ENCODE results near the gene ENG. TPM values are rescaled to one million over a fixed set of nuclear protein-coding genes. Genes with fewer than 3 reads are reported as not detected.
"Not testable (repeated sequence)": the region's sequence is repeated elsewhere in the genome, so short reads cannot be mapped to it uniquely, and the experiment has no call there.

ENG gene
- total RNA-seq, 1 donor: 60.8 TPM

DNA sequence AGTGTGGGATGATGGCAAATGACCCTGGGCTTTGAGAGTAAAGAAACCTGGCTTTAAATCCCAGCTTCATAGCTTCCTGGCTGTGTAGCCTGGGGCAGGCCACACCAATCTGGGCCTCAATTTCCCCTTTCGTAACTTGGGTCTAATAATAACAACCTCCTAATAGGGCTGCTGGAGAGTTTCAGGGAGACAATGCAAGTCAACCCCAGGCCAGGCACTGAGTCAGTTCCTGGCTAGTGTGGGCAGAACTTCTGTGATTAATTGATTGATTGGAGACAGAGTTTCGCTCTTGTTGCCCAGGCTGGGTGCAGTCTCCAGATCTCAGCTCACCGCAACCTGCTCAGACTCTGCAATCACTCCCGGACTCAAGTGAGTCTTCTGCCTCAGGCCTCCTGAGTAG, 72.7 kb downstream of the ENG start:
- no peak for TF ChIP-seq CTCF (IDR thresholded peaks at IDR 0.05; ENCODE audit: extremely low read depth, low read depth, low read length)
- no peaks in the 10 kb centered on the region for H3K27me3 ChIP-seq (ENCODE audit: insufficient read depth, low read length)
- H3K4me1 ChIP-seq (ENCODE audit: insufficient read depth, low read length): peaks cover under 1% of the 10 kb centered on the region
- no peaks in the 10 kb centered on the region for H3K9me3 ChIP-seq (ENCODE audit: low read depth, low read length)
- H3K4me3 ChIP-seq (ENCODE audit: insufficient read depth, low read length): no peak overlapping the region
- peaks cover 10% of the 10 kb centered on the region for H3K79me2 ChIP-seq (ENCODE audit: insufficient read depth, low read length)
- no peaks in the 10 kb centered on the region for H3K36me3 ChIP-seq (ENCODE audit: insufficient read depth, low read length)
- H2AFZ ChIP-seq (ENCODE audit: low read length): no peak overlapping the region
- H3K4me2 ChIP-seq (ENCODE audit: insufficient read depth, low read length): no peak overlapping the region
- DNase-seq (ENCODE audit: insufficient read length, low spot score, missing footprints): no peak
- H4K20me1 ChIP-seq (ENCODE audit: insufficient read depth, low read length): peaks cover 8% of the 10 kb centered on the region
- no peak overlapping the region for H3K27ac ChIP-seq (ENCODE audit: low read depth, low read length)

- H4K20me1 ChIP-seq (ENCODE audit: insufficient read depth, low read length); H3K4me3 ChIP-seq (ENCODE audit: insufficient read depth, low read length); H3K36me3 ChIP-seq (ENCODE audit: insufficient read depth, low read length); H3K4me1 ChIP-seq (ENCODE audit: insufficient read depth, low read length); DNase-seq (ENCODE audit: insufficient read length, low spot score, missing footprints); H2AFZ ChIP-seq (ENCODE audit: low read length); H3K4me2 ChIP-seq (ENCODE audit: insufficient read depth, low read length); H3K27ac ChIP-seq (ENCODE audit: low read depth, low read length); H3K9me3 ChIP-seq (ENCODE audit: low read depth, low read length); H3K27me3 ChIP-seq (ENCODE audit: insufficient read depth, low read length); H3K79me2 ChIP-seq (ENCODE audit: insufficient read depth, low read length): not testable (repeated sequence)
Measured at GRCh38 chr9:127780909-127781308, 73.5 kb downstream of the ENG start.

DNA sequence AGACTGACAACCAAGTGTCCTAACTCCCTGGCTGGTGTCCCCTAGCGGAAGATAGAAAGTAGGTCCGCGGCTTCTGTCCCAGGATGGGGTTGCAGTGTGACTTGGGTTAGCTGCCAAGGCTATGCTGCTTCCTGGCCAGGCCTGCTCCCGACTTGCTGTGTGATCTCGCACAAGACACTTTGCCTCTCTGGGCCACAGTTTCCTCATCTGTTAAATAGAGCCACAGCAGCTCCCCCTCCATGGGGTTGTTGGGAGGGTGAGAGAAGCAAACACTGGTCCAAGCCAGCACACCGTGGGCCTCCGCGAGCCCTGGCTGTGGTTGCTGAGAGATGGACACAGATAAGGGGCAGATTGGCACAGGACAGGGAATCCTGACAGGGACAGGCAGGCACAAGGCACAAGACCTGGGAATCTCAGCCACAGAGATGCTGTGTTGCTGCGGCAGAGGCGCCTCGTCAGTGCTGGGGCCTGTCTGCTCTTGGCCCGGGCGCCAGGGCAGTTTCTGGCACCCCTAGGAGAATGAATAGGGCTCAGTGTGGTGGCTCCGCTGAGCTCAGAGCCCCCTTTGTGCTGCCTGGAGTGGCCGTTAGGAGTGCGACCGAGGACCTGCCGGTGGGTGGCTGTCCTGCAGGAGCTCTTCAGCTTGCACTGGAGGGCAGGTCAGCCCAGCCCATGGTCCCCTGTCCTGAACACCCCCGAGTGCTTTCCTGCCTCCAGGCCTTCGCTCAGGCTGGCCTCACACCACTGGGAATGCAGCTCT, 74.2 kb downstream of the ENG start:
- Histone ChIP-seq H2AFZ (ENCODE audit: low read length) (no peak overlapping the region), H3K4me1 (ENCODE audit: insufficient read depth, low read length) (no peaks in the 10 kb centered on the region), H4K20me1 (ENCODE audit: insufficient read depth, low read length) (no peaks in the 10 kb centered on the region), H3K9me3 (ENCODE audit: low read depth, low read length) (no peaks in the 10 kb centered on the region), H3K27me3 (ENCODE audit: insufficient read depth, low read length) (no peaks in the 10 kb centered on the region), H3K27ac (ENCODE audit: low read depth, low read length) (no peak overlapping the region), H3K4me3 (ENCODE audit: insufficient read depth, low read length) (no peak overlapping the region), H3K79me2 (ENCODE audit: insufficient read depth, low read length) (no peaks in the 10 kb centered on the region), H3K36me3 (ENCODE audit: insufficient read depth, low read length) (no peaks in the 10 kb centered on the region), H3K4me2 (ENCODE audit: insufficient read depth, low read length) (no peak overlapping the region)
- no peak for TF ChIP-seq CTCF (IDR thresholded peaks at IDR 0.05; ENCODE audit: extremely low read depth, low read depth, low read length)
- peak; percentile 62 for DNase-seq (ENCODE audit: insufficient read length, low spot score, missing footprints)

- no peaks in the 10 kb centered on the region for H3K27me3 ChIP-seq (ENCODE audit: insufficient read depth, low read length)
- H4K20me1 ChIP-seq (ENCODE audit: insufficient read depth, low read length): no peaks in the 10 kb centered on the region
- no peaks in the 10 kb centered on the region for H3K9me3 ChIP-seq (ENCODE audit: low read depth, low read length)
- no peak overlapping the region for H3K27ac ChIP-seq (ENCODE audit: low read depth, low read length)
- no peak overlapping the region for H3K4me3 ChIP-seq (ENCODE audit: insufficient read depth, low read length)
- no peaks in the 10 kb centered on the region for H3K36me3 ChIP-seq (ENCODE audit: insufficient read depth, low read length)
- H3K4me1 ChIP-seq (ENCODE audit: insufficient read depth, low read length): no peaks in the 10 kb centered on the region
- H3K4me2 ChIP-seq (ENCODE audit: insufficient read depth, low read length): no peak overlapping the region
- no peak overlapping the region for H2AFZ ChIP-seq (ENCODE audit: low read length)
- peak; percentile 81 for DNase-seq (ENCODE audit: insufficient read length, low spot score, missing footprints)
- TF ChIP-seq CTCF (IDR thresholded peaks at IDR 0.05; ENCODE audit: extremely low read depth, low read depth, low read length): no peak
- no peaks in the 10 kb centered on the region for H3K79me2 ChIP-seq (ENCODE audit: insufficient read depth, low read length)
Measured at GRCh38 chr9:127779136-127779981, 75.1 kb downstream of the ENG start.
